ENCODE measurements around the gene FILIP1L.

Gene FILIP1L

GRCh38 chr3:100155590-100155989 lies 41.3 kb upstream of the FILIP1L start:
- no peak for DNase-seq (ENCODE audit: low read depth in 2 of 2)
- TF ChIP-seq CTCF (IDR thresholded peaks at IDR 0.05; ENCODE audit: low read depth, low read length), result no peak
- H3K4me3 ChIP-seq (replicated peaks in 1 of 2; ENCODE audit: low read depth in 2 of 2, low read length in 2 of 2), result no peak overlapping the region

DNA sequence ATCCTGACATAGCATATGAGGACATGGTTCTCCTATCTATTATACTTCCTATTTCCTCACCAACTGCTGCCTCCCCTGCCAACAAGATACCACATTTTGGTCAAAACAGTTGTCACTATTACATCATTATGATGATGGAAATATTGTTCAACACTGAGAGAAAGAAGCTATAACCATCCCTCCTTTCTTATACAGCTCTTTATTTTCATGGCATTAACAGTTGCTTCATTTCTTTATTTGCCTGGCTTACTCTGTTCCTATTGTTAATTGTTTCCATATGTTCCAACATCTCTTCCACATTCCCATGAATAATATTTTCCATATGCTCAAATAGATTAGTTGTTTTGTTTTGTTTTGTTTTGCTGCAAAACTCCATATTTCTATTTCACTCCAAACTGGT lies 40.8 kb upstream of the FILIP1L start:
- no peak overlapping the region for H3K4me3 ChIP-seq (replicated peaks in 1 of 2; ENCODE audit: low read depth in 2 of 2, low read length in 2 of 2)
- TF ChIP-seq CTCF (IDR thresholded peaks at IDR 0.05; ENCODE audit: low read depth, low read length), result no peak
- DNase-seq (ENCODE audit: low read depth in 2 of 2), result peak in 1 of 2 donors; percentile 24

DNA sequence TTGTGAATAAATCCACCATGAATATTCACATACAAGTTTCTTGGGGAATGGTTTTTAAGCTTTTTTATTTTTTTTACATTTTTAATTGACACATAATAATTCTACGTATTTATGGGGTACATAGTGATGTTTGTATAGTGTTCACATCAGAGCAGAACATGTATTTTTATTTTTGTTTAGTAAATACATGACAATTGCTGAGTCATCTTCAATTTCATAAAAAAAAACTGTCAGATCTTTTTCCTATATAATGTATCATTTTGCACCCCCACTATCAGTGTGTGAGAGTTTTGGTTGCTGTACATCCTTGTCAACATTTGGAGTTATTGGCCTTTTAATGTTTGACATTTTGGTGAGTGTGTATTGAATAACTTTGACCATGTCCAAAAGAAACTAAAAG lies 39.9 kb upstream of the FILIP1L start:
- TF ChIP-seq CTCF (IDR thresholded peaks at IDR 0.05; ENCODE audit: low read depth, low read length), result no peak
- H3K4me3 ChIP-seq (replicated peaks in 1 of 2; ENCODE audit: low read depth in 2 of 2, low read length in 2 of 2), result no peak overlapping the region
- no peak for DNase-seq (ENCODE audit: low read depth in 2 of 2)

GRCh38 chr3:100151024-100151707 lies 36.9 kb upstream of the FILIP1L start:
- no peak for DNase-seq (ENCODE audit: low read depth in 2 of 2)
- TF ChIP-seq CTCF (IDR thresholded peaks at IDR 0.05; ENCODE audit: low read depth, low read length), result no peak
- no peak overlapping the region for H3K4me3 ChIP-seq (replicated peaks in 1 of 2; ENCODE audit: low read depth in 2 of 2, low read length in 2 of 2)

- TF ChIP-seq CTCF (IDR thresholded peaks at IDR 0.05; ENCODE audit: low read depth, low read length), result no peak
- peak; percentile 55 to 65 for DNase-seq (ENCODE audit: low read depth in 2 of 2)
- no peak overlapping the region for H3K4me3 ChIP-seq (replicated peaks in 1 of 2; ENCODE audit: low read depth in 2 of 2, low read length in 2 of 2)
Measured at GRCh38 chr3:100150473-100150872, 36.2 kb upstream of the FILIP1L start.

DNA sequence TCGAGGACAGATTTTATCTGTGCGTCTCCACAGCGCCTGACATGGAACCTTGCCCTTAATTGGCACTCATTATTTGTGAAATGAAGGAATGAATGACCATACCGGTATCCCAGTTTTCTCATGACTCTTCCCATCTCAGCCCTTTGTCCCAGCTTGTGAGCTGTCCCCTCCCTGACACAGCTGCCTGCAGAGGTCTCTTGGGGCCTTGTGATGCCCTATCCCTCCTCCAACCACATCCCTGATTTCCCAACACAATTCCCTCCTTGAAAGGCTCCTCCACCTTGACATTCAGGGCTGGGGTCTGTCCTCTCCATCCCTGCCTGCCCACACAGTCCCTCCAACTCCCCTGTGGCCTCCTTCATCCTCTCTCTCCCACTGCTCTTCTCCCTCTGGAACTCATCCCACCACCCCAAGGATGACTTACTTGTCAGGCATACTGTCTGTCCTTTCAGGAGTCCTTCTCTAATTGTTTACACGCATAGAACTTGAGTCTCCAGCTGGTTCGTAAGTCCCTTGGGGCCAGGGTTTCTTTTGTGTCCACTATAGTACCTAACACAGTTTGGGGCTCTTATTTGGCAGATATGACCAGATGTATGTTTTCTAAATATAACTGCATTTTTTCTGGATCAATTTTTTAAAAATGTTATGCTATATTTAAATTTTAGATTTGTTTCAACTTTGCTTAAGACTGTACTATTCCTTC lies 35.6 kb upstream of the FILIP1L start:
- no peak overlapping the region for H3K4me3 ChIP-seq (replicated peaks in 1 of 2; ENCODE audit: low read depth in 2 of 2, low read length in 2 of 2)
- no peak for DNase-seq (ENCODE audit: low read depth in 2 of 2)
- TF ChIP-seq CTCF (IDR thresholded peaks at IDR 0.05; ENCODE audit: low read depth, low read length), result no peak
